Renal cortical epithelial cell (primary cell): Measurements from ENCODE around the gene FAM135A. TPM values are rescaled to one million over a fixed set of nuclear protein-coding genes. Genes with fewer than 3 reads are reported as not detected.

ENCODE experiments used
- total RNA-seq: library from RNA; depleted of rRNA; stranded (reverse); fragments of >200 nt; gene quantifications from 2 replicates; pipeline ENCODE4 v1.2.3, GENCODE V29; 2014

Gene FAM135A
- total RNA-seq, 1 donor from 2014 or later, result 52.6 TPM

Other genes with a start within 250 kb of the FAM135A start
- gene COL9A1, start 110.4 kb upstream of the FAM135A start, total RNA-seq, result not detected in 2 replicates
- gene SDHAF4, start 153.4 kb downstream of the FAM135A start, total RNA-seq, result 7.7 and 16.3 TPM in 2 replicates